Heart left ventricle (tissue), 16 donors: Measurements from ENCODE around the gene SNX4. TPM values are rescaled to one million over a fixed set of nuclear protein-coding genes. Genes with fewer than 3 reads are reported as not detected.

Source experiments
- ATAC-seq, 4 donors: fragments of 200-7000 bp; cut with Tn5 transposase; one replicate each; pipeline ENCODE4 v1.9.1; 2020 to 2022; ENCODE audit warnings: moderate library complexity in 4 of 4, mild to moderate bottlenecking in 3 of 4, moderate number of reproducible peaks in 1 of 4
- DNase-seq, 5 donors: peaks; one replicate each; pipeline ENCODE4 v3.0.0-alpha.2; 2020
- H3K27ac ChIP-seq, 12 donors: fragments of 200-600 bp; sonication (generic) in 4 of 12; one replicate each; pipeline versions ENCODE4 v1.5.0 to v1.8.0; 2016 to 2022; ENCODE audit warnings: mild to moderate bottlenecking in 2 of 12
- H3K27me3 ChIP-seq, 9 donors: fragments of 200-600 bp; sonication (generic) in 2 of 9; one replicate each; pipeline versions ENCODE4 v1.5.1 to v1.8.0; 2016 to 2022; ENCODE audit warnings: mild to moderate bottlenecking in 3 of 9
- H3K36me3 ChIP-seq, 9 donors: fragments of 200-600 bp; sonication (generic) in 2 of 9; one replicate each; pipeline versions ENCODE4 v1.5.0 to v1.8.0; 2018 to 2022; ENCODE audit warnings: mild to moderate bottlenecking in 2 of 9
- H3K4me1 ChIP-seq, 12 donors: fragments of 200-600 bp; sonication (generic) in 4 of 12; one replicate each; pipeline versions ENCODE4 v1.5.0 to v1.8.0; 2016 to 2022; ENCODE audit warnings: mild to moderate bottlenecking in 3 of 12
- H3K4me3 ChIP-seq, 12 donors: fragments of 200-600 bp; sonication (generic) in 4 of 12; one replicate each; pipeline versions ENCODE4 v1.5.0 to v1.8.0; 2017 to 2022; ENCODE audit warnings: mild to moderate bottlenecking in 9 of 12, moderate library complexity in 4 of 12
- H3K9me3 ChIP-seq, 12 donors: fragments of 200-600 bp; sonication (generic) in 4 of 12; one replicate each; pipeline versions ENCODE4 v1.5.0 to v1.8.0; 2016 to 2022; ENCODE audit warnings: mild to moderate bottlenecking in 1 of 12
- CTCF ChIP-seq, 12 donors: fragments of 200-600 bp; sonication (generic) in 4 of 12; IDR thresholded peaks; one replicate each; pipeline versions ENCODE4 v1.5.0 to v1.8.0; 2018 to 2022; ENCODE audit warnings: antibody characterized with exemption in 12 of 12, mild to moderate bottlenecking in 5 of 12
- POLR2A ChIP-seq, 2 donors: fragments of 450-650 bp; IDR thresholded peaks; one replicate each; pipeline ENCODE4 v1.6.1; 2017; ENCODE audit warnings: antibody characterized with exemption in 2 of 2, mild to moderate bottlenecking in 2 of 2, moderate library complexity in 2 of 2
- WGBS, 4 donors: extraction: QIAGEN DNeasy Blood & Tissue Kit in 2 of 4; methylation state at CpG; one replicate each; pipeline versions ENCODE4 v1.1.5 to v1.1.7; 2013 to 2018; 5-methylcytosine and 5-hydroxymethylcytosine counted together
- intact Hi-C, 10 donors: fragments of 100-400 bp; cut with DNase I; formaldehyde crosslinking; loops; one replicate each; pipeline versions ENCODE4 v1.11.1 to v1.14.2; 2022
- polyA plus RNA-seq, 2 donors: library from polyadenylated mRNA; stranded (reverse); fragments of 200-250 nt; gene quantifications; one replicate each; pipeline ENCODE4 v1.2.3, GENCODE V29; 2013
- total RNA-seq, 9 donors: library from RNA; depleted of rRNA in 2 of 9; stranded (reverse); fragments of >200 nt in 2 of 9; fragmentation: NEBNext Ultra II Directional in 3 of 9; extraction: Animal tissue kit (Norgen Biotek cat#: 25700) in 3 of 9; gene quantifications; one replicate each; pipeline versions ENCODE4 v1.1.0 to v1.2.4, GENCODE V29; 2016 to 2023
- donor health status: ischemic (EF 13 %, LVEDD 7.1; RV severe dilation, severe dysfunction).
- donor health status: healthy with polysubstance abuse.
- donor health status: DM: no; HTN: yes; CAD: no.
- donor health status: DM: no; HTN: no; CAD: no.
- donor health status: ischemic (EF 25% LVEDD 6.9; RV normal size, moderate dysfunction).
- donor health status: ischemic (EF 25% LVEDD 5.7; RV mildly dilated, moderate dysfunction).
- donor health status: healthy.
- donor health status: DM: yes; HTN: yes; CAD: no.
- donor health status: ischemic (EF 35%, LVEDD 5.7; RV mildly dilated, moderate dysfunction).
- donor health status: nonischemic (EF 11% LVEDD 7.7; RV severe dilation, severe dysfunction).
- donor health status: DM: yes; HTN: yes; CAD: no.
- donor health status: PGD.
- donor health status: ischemic (EF 29% LVEDD 5.4; RV normal size, mild dysfunction).
- donor health status: nonischemic (EF 23%, LVEDD 6.1; RV moderate dilation, normal function).

Gene SNX4
- total and polyA plus RNA-seq, 11 donors: 9.8 to 33.8 (median 23.1) TPM

- Histone ChIP-seq H3K27ac (no peak overlapping the region), H3K4me3 (no peak overlapping the region), H3K36me3 (no peaks in the 10 kb centered on the region), H3K27me3 (peaks cover 0 to 5% (median 0%) of the 10 kb centered on the region in 9 donors), H3K9me3 (no peaks in the 10 kb centered on the region), H3K4me1 (no peaks in the 10 kb centered on the region)
- DNase-seq (no peak), ATAC-seq (no peak)
- 20 to 31% (median 24%) methylated on average over 1 of the region's 1 CpG for WGBS, 4 donors
- TF ChIP-seq POLR2A (IDR thresholded peaks at IDR 0.05): no peak
- TF ChIP-seq CTCF (IDR thresholded peaks at IDR 0.05): no peak
- intact Hi-C loops: no loop called here
These were observed 121.0 kb downstream of the SNX4 start for GRCh38 chr3:125398952-125399351.

Other genes with a start within 250 kb of the SNX4 start
- 10 to 100 TPM; 24.1 to 62.4 (median 40.2) TPM for gene ZNF148, start 144.9 kb downstream of the SNX4 start, total RNA-seq
- gene ZNF148, start 144.9 kb downstream of the SNX4 start, polyA plus RNA-seq: 1 to 10 TPM; 4.5 to 8.4 TPM
- 10 to 100 TPM in 6 of 9 donors, 1 to 10 TPM in 3; 9.0 to 16.7 (median 10.9) TPM for gene OSBPL11, start 75.3 kb upstream of the SNX4 start, total RNA-seq
- gene OSBPL11, start 75.3 kb upstream of the SNX4 start, polyA plus RNA-seq: 10 to 100 TPM in 1 of 2 donors, 1 to 10 TPM in 1; 5.0 to 11.1 TPM